NCI-H82 treated with DMSO at 0.1 percent for 48 hours (cell line): ENCODE data around the gene BSPH1.
"Not testable (repeated sequence)": the region's sequence is repeated elsewhere in the genome, so short reads cannot be mapped to it uniquely, and the experiment has no call there.

Experiments used
- DNase-seq: peaks from one replicate; lab custom pipeline; 2025; ENCODE audit not compliant: unreplicated experiment; lab: John Stamatoyannopoulos, UW

BSPH1 gene

DNA sequence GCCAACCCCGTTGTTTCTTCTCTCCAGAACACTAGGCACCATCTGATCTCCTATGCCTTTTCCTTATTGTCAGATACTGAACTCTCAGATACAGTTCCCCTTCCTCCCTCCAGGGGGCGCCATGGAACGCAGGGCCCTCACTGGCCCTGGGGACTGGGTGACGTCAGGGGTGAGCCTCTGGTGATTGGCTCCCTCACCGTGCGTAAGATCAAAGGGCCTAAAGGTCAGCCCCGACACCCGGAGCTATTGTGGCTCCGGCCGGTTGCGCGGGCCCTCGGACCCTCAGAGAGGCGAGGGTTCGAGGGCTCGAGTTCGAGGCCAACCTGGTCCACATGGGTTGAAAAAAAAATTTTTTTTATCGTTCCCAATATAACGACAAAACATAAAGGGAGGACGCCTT, 63.4 kb downstream of the BSPH1 start:
- DNase-seq, result not testable (repeated sequence)

DNA sequence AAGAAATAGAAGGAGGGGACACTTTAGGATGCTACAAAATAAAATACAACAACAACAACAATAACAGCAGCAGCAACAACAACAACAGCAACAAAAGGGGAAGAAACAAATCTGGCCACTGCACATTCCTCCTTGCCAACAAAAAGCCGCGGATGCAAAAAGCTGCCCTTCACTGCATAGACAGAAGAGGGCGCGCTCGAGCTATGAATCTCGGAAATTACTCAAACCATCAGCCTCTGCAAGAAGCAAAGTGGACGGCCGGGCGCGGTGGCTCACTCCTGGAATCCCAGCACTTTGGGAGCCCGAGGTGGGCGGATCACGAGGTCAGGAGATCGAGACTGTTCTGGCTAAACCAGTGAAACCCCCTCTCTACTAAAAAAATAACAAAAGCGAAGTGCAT, 71.9 kb downstream of the BSPH1 start:
- DNase-seq, result not testable (repeated sequence)
